HAP-1 (cell line): Measurements from ENCODE around the gene DHDH.

Source experiments
- DNase-seq, 2 experiments: peaks; one replicate each; pipeline ENCODE4 v3.0.0-alpha.2; 2016 to 2020; ENCODE audit warnings: low spot score in 2 of 2
- H3K27me3 ChIP-seq: fragments of 250-450 bp; sonication (Bioruptor Pico); 2 replicates; pipeline ENCODE4 v1.5.1; 2020; ENCODE audit warnings: low read depth, mild to moderate bottlenecking, moderate library complexity
- H3K36me3 ChIP-seq: fragments of 250-450 bp; sonication (Bioruptor Pico); replicated peaks from 2 replicates; pipeline ENCODE4 v1.5.1; 2020; ENCODE audit warnings: mild to moderate bottlenecking
- H3K4me1 ChIP-seq: fragments of 250-450 bp; sonication (Bioruptor Pico); 2 replicates; pipeline ENCODE4 v1.5.1; 2020; ENCODE audit warnings: mild to moderate bottlenecking
- H3K4me3 ChIP-seq: fragments of 250-450 bp; sonication (Bioruptor Pico); 2 replicates; pipeline ENCODE4 v1.5.1; 2020; ENCODE audit warnings: mild to moderate bottlenecking, moderate library complexity
- H3K9me3 ChIP-seq: fragments of 250-450 bp; sonication (Bioruptor Pico); 2 replicates; pipeline ENCODE4 v1.5.1; 2020; ENCODE audit warnings: mild to moderate bottlenecking, moderate library complexity
- in situ Hi-C: fragments of 300-500 bp; cut with MboI; formaldehyde crosslinking; loops from 3 replicates; pipeline ENCODE4 v1.14.3; 2020; ENCODE audit warnings: low sequenced_read_pairs, inconsistent platforms, mixed read lengths

Gene DHDH

GRCh38 chr19:48962029-48962848 lies 28.7 kb downstream of the DHDH start:
- H3K4me3 ChIP-seq: no peak overlapping the region
- H3K9me3 ChIP-seq: no peaks in the 10 kb centered on the region
- peak in 1 of 2 experiments; percentile 37 for DNase-seq
- H3K4me1 ChIP-seq: peaks cover 16% of the 10 kb centered on the region
- no peaks in the 10 kb centered on the region for H3K27me3 ChIP-seq
- in situ Hi-C loops: loop anchor here (10.0 kb wide), 1 partner anchor 317 kb away; the partner anchor contains the start of gene CA11
- H3K36me3 ChIP-seq: peaks cover 20% of the 10 kb centered on the region

GRCh38 chr19:48962849-48963165 lies 29.3 kb downstream of the DHDH start:
- DNase-seq: no peak
- Histone ChIP-seq H3K27me3 (no peaks in the 10 kb centered on the region), H3K9me3 (no peaks in the 10 kb centered on the region), H3K4me1 (peaks cover 16% of the 10 kb centered on the region), H3K4me3 (no peak overlapping the region), H3K36me3 (peaks cover 23% of the 10 kb centered on the region)
- in situ Hi-C loops: loop anchor here (10.0 kb wide), 1 partner anchor 318 kb away; the partner anchor contains the start of gene CA11

GRCh38 chr19:48963371-48964204 lies 30.1 kb downstream of the DHDH start:
- peaks cover 16% of the 10 kb centered on the region for H3K4me1 ChIP-seq
- no peaks in the 10 kb centered on the region for H3K9me3 ChIP-seq
- peaks cover 31% of the 10 kb centered on the region for H3K36me3 ChIP-seq
- in situ Hi-C loops: loop anchor here (10.0 kb wide), 1 partner anchor 319 kb away; the partner anchor contains the start of gene CA11
- H3K27me3 ChIP-seq: no peaks in the 10 kb centered on the region
- DNase-seq: peak in 1 of 2 experiments; percentile 53
- no peak overlapping the region for H3K4me3 ChIP-seq

DNA sequence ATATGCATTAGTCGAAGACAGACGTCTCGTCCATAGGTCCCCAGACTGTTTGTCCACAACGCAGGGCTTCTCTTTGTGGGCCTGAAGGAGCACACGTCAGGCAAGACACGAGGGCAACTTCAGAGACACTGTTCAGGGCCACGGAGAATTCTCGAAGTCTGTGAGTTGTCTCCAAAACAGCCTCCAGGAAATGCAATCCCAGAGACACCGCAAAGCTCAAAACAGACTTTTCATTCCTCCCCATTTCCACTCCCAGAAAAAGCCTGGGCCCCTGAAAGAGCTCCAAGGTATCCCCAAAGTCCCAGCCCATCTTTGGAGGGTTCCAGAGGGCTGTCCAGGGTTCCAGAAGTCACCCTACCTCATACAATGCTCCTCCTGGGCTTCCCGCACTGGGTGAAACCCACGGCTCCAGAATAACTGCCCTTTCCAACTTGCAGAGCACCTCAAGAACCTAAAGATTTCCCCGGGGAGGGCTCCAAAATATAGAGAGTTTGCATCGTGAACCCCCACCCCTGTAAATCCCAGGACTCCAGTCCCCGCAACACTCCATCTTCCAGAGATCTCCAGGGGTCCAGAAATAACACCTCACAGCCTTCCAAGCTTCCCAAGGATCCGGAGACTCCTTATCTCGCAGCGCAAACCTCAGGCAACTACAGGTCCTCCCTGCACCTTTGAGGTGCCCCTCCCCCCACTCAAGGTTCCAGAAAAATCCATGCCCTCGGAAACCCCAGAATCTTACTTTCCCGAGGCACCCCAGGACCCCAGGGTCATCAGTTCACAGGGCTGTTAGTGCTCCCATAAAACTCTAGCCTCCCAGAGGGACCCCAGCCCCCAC lies 30.9 kb downstream of the DHDH start:
- no peaks in the 10 kb centered on the region for H3K27me3 ChIP-seq
- H3K4me1 ChIP-seq: peaks cover 16% of the 10 kb centered on the region
- H3K36me3 ChIP-seq: peaks cover 39% of the 10 kb centered on the region
- in situ Hi-C loops: loop anchor here (10.0 kb wide), 1 partner anchor 320 kb away; the partner anchor contains the start of gene CA11
- peak overlapping the region; percentile 91 for H3K4me3 ChIP-seq
- H3K9me3 ChIP-seq: no peaks in the 10 kb centered on the region
- DNase-seq: no peak

- in situ Hi-C loops: loop anchor here (10.0 kb wide), 1 partner anchor 320 kb away; the partner anchor contains the start of gene CA11
- peak; percentile 94 to 96 for DNase-seq
- Histone ChIP-seq H3K4me1 (peaks cover 16% of the 10 kb centered on the region), H3K27me3 (no peaks in the 10 kb centered on the region), H3K9me3 (no peaks in the 10 kb centered on the region), H3K36me3 (peaks cover 47% of the 10 kb centered on the region), H3K4me3 (peak within 1 kb of the TSS; percentile 91)
These were observed 31.7 kb downstream of the DHDH start, which contains the start of gene FTL for GRCh38 chr19:48965040-48965805. TSS of gene FTL (plus strand) at chr19:48965309. CDS start at chr19:48965508, 199 bp downstream.

- in situ Hi-C loops: loop anchor here (10.0 kb wide), 1 partner anchor 321 kb away; the partner anchor contains the start of gene CA11
These were observed 32.5 kb downstream of the DHDH start for GRCh38 chr19:48965806-48966540.

GRCh38 chr19:48966541-48967345 lies 33.2 kb downstream of the DHDH start:
- Histone ChIP-seq H3K36me3 (peaks cover 57% of the 10 kb centered on the region), H3K4me3 (peak overlapping the region; percentile 91), H3K9me3 (no peaks in the 10 kb centered on the region), H3K27me3 (no peaks in the 10 kb centered on the region), H3K4me1 (peaks cover 16% of the 10 kb centered on the region)
- DNase-seq: no peak
- in situ Hi-C loops: loop anchor here (10.0 kb wide), 1 partner anchor 322 kb away; the partner anchor contains the start of gene CA11

More at GRCh38 chr19:48965806-48966540, 32.5 kb downstream of the DHDH start:
- peak; percentile 84 to 93 for DNase-seq
- H3K4me1 ChIP-seq: peaks cover 16% of the 10 kb centered on the region
- H3K36me3 ChIP-seq: peaks cover 55% of the 10 kb centered on the region
- H3K27me3 ChIP-seq: no peaks in the 10 kb centered on the region
- no peaks in the 10 kb centered on the region for H3K9me3 ChIP-seq
- peak overlapping the region; percentile 91 for H3K4me3 ChIP-seq

GRCh38 chr19:48967346-48968178 lies 34.1 kb downstream of the DHDH start:
- H3K27me3 ChIP-seq: no peaks in the 10 kb centered on the region
- in situ Hi-C loops: loop anchor here (10.0 kb wide), 1 partner anchor 323 kb away; the partner anchor contains the start of gene CA11
- H3K4me1 ChIP-seq: peaks cover 16% of the 10 kb centered on the region
- DNase-seq: no peak
- no peaks in the 10 kb centered on the region for H3K9me3 ChIP-seq
- no peak overlapping the region for H3K4me3 ChIP-seq
- peaks cover 59% of the 10 kb centered on the region for H3K36me3 ChIP-seq

DNA sequence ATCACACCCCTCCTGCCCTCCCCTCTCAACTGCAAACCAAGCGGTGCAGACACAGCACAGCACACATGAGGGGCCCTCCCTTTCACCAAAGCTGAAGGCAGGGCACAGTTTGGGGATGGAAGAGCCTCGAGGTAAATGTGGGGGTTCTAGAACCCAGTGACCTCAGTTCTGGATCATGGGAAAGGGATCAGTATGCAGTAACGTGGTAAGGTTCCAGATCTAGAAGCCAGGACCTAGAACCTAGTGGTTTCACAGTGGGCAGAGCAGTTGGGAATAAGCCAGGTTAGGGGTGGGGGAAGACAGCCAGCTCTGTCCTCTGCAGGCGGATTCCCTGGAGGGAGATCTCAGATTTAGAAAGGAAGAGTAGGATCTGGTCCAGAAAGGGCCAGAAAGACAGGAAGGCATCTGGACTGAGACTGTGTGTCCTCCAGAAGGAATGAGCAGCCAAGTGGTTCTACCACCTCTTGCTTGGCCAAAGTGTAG lies 34.7 kb downstream of the DHDH start:
- Histone ChIP-seq H3K27me3 (no peaks in the 10 kb centered on the region), H3K36me3 (peaks cover 64% of the 10 kb centered on the region), H3K9me3 (no peaks in the 10 kb centered on the region), H3K4me1 (peaks cover 16% of the 10 kb centered on the region), H3K4me3 (no peak overlapping the region)
- in situ Hi-C loops: loop anchor here (10.0 kb wide), 1 partner anchor 323 kb away; the partner anchor contains the start of gene CA11
- no peak for DNase-seq

GRCh38 chr19:48968813-48969218 lies 35.3 kb downstream of the DHDH start:
- Histone ChIP-seq H3K4me1 (peaks cover 10% of the 10 kb centered on the region), H3K36me3 (peaks cover 67% of the 10 kb centered on the region), H3K27me3 (no peaks in the 10 kb centered on the region), H3K9me3 (no peaks in the 10 kb centered on the region), H3K4me3 (no peak overlapping the region)
- in situ Hi-C loops: loop anchor here (10.0 kb wide), 1 partner anchor 324 kb away; the partner anchor contains the start of gene CA11
- DNase-seq: no peak
